Chondrocyte (in vitro differentiated cells): ENCODE results near the gene DNAJC4. TPM values are rescaled to one million over a fixed set of nuclear protein-coding genes. Genes with fewer than 3 reads are reported as not detected.

Experiments
- DNase-seq: peaks from one replicate; pipeline ENCODE4 v3.0.0; 2021; ENCODE audit warnings: mixed read lengths, low spot score
- H3K27ac Mint-ChIP-seq: one replicate; pipeline ENCODE4 v1.8.0; 2021; ENCODE audit warnings: mild to moderate bottlenecking, moderate library complexity, mixed read lengths; ENCODE audit not compliant: unreplicated experiment
- H3K27me3 Mint-ChIP-seq: 2 replicates; pipeline ENCODE4 v1.8.0; 2021; ENCODE audit warnings: low read depth, mixed read lengths
- H3K36me3 Mint-ChIP-seq: 2 replicates; pipeline ENCODE4 v1.8.0; 2021; ENCODE audit warnings: low read depth, mixed read lengths
- H3K4me1 Mint-ChIP-seq: 2 replicates; pipeline ENCODE4 v1.8.0; 2021; ENCODE audit warnings: low read depth, mild to moderate bottlenecking, mixed read lengths
- H3K4me3 Mint-ChIP-seq: one replicate; pipeline ENCODE4 v1.8.0; 2021; ENCODE audit warnings: mild to moderate bottlenecking, moderate library complexity, mixed read lengths; ENCODE audit not compliant: unreplicated experiment
- H3K9me3 Mint-ChIP-seq: 2 replicates; pipeline ENCODE4 v1.8.0; 2021; ENCODE audit warnings: low read depth, mixed read lengths
- long read RNA-seq: library from polyadenylated mRNA; stranded (forward); transcript quantifications from one replicate; pipeline ENCODE4 v2.0.0, GENCODE V29; 2021
- total RNA-seq: library from RNA; stranded (reverse); gene quantifications from 3 replicates; pipeline ENCODE4 v1.2.1, GENCODE V29; 2021
- TF ChIP-seq, protein P1 (sequence below): fragments of 200-600 bp; sonication (generic); IDR thresholded peaks from 2 replicates; pipeline ENCODE4 v1.5.0; 2021; ENCODE audit warnings: antibody characterized with exemption, mild to moderate bottlenecking, moderate library complexity

Gene DNAJC4, protein sequence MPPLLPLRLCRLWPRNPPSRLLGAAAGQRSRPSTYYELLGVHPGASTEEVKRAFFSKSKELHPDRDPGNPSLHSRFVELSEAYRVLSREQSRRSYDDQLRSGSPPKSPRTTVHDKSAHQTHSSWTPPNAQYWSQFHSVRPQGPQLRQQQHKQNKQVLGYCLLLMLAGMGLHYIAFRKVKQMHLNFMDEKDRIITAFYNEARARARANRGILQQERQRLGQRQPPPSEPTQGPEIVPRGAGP
- total RNA-seq = 27.0 to 31.6 TPM (median 28.9 TPM) in 3 replicates
- long read RNA-seq, partial matches to known transcripts = 17 of 21 reads
- long read RNA-seq, other reads (novel, unspliced or antisense) = 2 of 21 reads

DNA sequence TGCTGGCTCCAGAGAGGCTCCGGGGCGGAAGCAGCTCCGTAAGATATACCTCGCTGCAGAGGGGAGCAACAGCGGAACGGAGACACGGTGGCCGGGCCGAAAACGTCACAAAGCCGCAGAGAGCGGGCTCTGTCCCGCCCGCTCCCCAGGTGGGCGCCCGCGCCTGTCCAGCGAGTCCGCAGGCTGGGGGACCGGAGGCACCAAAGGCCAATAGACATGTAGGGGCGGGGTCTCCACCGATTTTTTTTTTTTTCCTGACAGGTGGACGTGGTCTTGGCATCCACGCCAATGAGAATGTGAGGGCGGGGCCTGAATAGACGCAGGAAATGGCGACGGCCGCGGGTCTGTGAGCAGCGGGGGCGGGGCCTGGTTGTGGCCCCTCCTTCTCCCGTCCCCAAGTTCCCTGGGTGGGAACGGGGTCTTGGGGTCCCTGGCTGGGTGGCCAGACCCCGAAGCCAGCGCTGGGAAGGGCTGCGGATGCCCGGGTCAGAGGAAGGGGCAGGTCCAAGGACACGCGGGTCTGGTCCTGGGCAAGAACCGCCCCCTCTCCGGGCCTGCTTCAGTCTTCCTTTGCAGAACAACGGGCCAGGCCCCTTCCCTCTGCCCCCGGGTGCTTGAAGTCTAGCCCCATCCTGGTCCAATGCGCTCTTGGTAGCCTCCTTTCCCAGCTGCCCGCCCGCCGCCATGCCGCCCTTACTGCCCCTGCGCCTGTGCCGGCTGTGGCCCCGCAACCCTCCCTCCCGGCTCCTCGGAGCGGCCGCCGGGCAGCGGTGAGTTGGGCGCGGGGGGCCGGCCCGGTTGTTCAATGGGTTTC lies at the start of gene DNAJC4:
DNAJC4 (plus strand) TSS at position 378 of the 814 bp plus-strand sequence; CDS start at position 685, 307 bp downstream.
- H3K27ac Mint-ChIP-seq = peak within 1 kb of the TSS; percentile 77
- H3K36me3 Mint-ChIP-seq = no peaks in the 10 kb centered on the region
- no peaks in the 10 kb centered on the region for H3K9me3 Mint-ChIP-seq
- H3K4me1 Mint-ChIP-seq = peaks cover 60% of the 10 kb centered on the region
- peak within 1 kb of the TSS; percentile 75 for H3K4me3 Mint-ChIP-seq
- H3K27me3 Mint-ChIP-seq = no peaks in the 10 kb centered on the region
- TF ChIP-seq, protein P1, sequence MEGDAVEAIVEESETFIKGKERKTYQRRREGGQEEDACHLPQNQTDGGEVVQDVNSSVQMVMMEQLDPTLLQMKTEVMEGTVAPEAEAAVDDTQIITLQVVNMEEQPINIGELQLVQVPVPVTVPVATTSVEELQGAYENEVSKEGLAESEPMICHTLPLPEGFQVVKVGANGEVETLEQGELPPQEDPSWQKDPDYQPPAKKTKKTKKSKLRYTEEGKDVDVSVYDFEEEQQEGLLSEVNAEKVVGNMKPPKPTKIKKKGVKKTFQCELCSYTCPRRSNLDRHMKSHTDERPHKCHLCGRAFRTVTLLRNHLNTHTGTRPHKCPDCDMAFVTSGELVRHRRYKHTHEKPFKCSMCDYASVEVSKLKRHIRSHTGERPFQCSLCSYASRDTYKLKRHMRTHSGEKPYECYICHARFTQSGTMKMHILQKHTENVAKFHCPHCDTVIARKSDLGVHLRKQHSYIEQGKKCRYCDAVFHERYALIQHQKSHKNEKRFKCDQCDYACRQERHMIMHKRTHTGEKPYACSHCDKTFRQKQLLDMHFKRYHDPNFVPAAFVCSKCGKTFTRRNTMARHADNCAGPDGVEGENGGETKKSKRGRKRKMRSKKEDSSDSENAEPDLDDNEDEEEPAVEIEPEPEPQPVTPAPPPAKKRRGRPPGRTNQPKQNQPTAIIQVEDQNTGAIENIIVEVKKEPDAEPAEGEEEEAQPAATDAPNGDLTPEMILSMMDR = no peak
- DNase-seq = no peak

DNA sequence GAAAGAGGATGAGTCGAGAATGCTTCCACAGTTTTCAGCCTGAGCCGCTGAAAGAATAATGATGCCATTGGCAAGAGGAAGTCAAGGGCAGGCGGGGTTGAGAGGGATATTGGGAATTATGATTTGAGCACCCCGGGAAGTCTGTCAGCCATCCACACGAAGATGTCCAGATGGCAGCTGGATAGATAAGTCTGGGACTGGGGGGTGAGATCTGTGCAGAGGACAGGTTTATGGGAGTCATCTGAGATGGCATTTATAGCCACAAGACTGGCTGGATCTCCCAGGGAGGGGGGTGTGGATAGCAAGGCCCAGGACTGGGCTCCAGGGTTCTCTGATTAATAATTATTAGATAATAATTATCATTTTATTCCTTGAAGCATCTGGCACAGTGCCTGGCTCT lies 49.5 kb upstream of the DNAJC4 start:
- H3K36me3 Mint-ChIP-seq = no peaks in the 10 kb centered on the region
- H3K27me3 Mint-ChIP-seq = no peaks in the 10 kb centered on the region
- H3K4me1 Mint-ChIP-seq = peaks cover 40% of the 10 kb centered on the region
- peak overlapping the region; percentile 96 for H3K27ac Mint-ChIP-seq
- no peaks in the 10 kb centered on the region for H3K9me3 Mint-ChIP-seq
- TF ChIP-seq, protein P1 = no peak
- peak overlapping the region; percentile 68 for H3K4me3 Mint-ChIP-seq
- no peak for DNase-seq

DNA sequence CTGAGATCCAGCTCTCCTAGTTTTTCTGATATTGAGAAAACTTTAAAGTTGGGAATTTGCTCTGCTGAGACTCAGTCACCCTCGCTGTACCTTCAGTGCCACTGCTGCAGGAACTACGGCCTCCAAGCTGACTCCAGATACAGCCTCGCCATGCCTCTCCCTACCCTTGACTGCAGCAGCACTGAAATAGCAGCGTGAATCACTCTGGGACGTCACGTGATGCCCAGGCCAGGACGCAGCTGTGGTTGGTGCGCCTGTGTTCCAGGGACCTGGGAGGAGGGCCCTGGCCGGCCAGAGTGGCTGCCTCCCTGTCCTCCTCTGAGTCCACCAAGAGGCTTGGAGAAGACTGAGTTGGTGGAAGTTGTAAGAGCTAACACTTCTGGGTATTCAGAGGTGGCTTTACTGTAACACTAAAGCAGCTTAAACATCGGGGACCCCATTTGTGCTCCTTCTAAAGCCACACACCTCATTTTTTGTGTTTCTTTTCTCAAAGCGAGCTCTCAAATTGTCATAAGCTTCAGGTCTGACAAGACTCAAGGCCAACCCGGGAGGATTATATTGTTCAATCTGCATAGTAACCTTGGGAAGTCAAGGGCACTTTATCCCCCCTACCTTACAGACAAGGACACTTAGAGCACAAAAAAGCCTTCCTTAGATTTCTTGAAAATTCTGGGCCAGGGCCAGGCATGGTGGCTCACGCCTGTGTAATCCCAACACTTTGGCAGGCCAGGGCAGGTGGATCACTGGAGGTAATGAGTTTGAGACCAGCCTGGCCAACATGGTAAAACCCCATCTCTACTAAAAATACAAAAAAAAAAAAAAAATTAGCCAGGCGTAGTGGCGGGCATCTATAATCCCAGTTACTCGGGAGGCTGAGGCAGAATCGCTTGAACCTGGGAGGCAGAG lies 48.6 kb upstream of the DNAJC4 start:
- no peaks in the 10 kb centered on the region for H3K36me3 Mint-ChIP-seq
- H3K27ac Mint-ChIP-seq = peak overlapping the region; percentile 96
- peak overlapping the region; percentile 68 for H3K4me3 Mint-ChIP-seq
- H3K27me3 Mint-ChIP-seq = no peaks in the 10 kb centered on the region
- DNase-seq = no peak
- TF ChIP-seq, protein P1 = no peak
- H3K9me3 Mint-ChIP-seq = no peaks in the 10 kb centered on the region
- H3K4me1 Mint-ChIP-seq = peaks cover 40% of the 10 kb centered on the region

DNA sequence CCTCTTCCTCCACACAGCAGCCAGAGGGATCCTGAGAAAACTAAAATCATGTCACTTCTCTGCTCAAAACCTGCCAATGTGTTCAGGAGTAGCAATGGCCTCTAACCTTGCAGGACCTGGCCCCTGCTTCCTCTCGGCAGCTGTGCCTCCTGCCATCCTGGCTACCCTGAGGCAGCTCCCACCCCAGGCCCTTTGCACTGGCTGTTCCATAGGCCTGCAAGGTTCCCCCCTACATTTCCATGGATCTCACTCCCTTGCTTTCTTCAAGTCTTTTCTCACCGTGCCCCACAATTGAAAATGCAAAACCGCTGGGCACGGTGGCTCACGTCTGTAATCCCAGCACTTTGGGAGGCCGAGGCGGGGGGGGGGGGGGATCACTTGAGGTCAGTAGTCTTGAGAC lies 46.5 kb upstream of the DNAJC4 start:
- TF ChIP-seq, protein P1 = no peak
- DNase-seq = no peak
- Mint-ChIP-seq H3K9me3 (no peaks in the 10 kb centered on the region), H3K4me3 (no peak overlapping the region), H3K4me1 (peaks cover 43% of the 10 kb centered on the region), H3K27me3 (no peaks in the 10 kb centered on the region), H3K27ac (no peak overlapping the region), H3K36me3 (no peaks in the 10 kb centered on the region)
